DOHH2 (cell line): ENCODE data around the gene MARK3.

ENCODE experiments used
- H3F3A ChIP-seq: fragments of 200-600 bp; sonication (generic), shearing (Covaris generic); 2 replicates; pipeline ENCODE4 v1.6.0; 2016; ENCODE audit warnings: antibody characterized with exemption, mild to moderate bottlenecking; ENCODE audit not compliant: control insufficient read depth, insufficient read depth
- H3K27ac ChIP-seq: fragments of 200-600 bp; sonication (generic); 2 replicates; pipeline ENCODE4 v1.5.1; 2014; ENCODE audit warnings: low read depth, mild to moderate bottlenecking, low read length, moderate library complexity
- H3K27me3 ChIP-seq: fragments of 200-600 bp; sonication (generic); 2 replicates; pipeline ENCODE4 v1.6.1; 2014; ENCODE audit warnings: mild to moderate bottlenecking, low read length, mixed read lengths; ENCODE audit not compliant: control insufficient read depth
- H3K36me3 ChIP-seq: fragments of 200-600 bp; sonication (generic); 2 replicates; pipeline ENCODE4 v1.6.1; 2014; ENCODE audit warnings: mild to moderate bottlenecking, low read length, moderate library complexity, mixed read lengths; ENCODE audit not compliant: control insufficient read depth
- H3K4me1 ChIP-seq: fragments of 200-600 bp; sonication (generic); 2 replicates; pipeline ENCODE4 v1.6.1; 2014; ENCODE audit warnings: mild to moderate bottlenecking, low read length, mixed read lengths; ENCODE audit not compliant: control insufficient read depth
- H3K4me2 ChIP-seq: fragments of 200-600 bp; sonication (generic); 2 replicates; pipeline ENCODE4 v1.6.0; 2014; ENCODE audit warnings: mild to moderate bottlenecking, low read length, moderate library complexity
- H3K4me3 ChIP-seq: fragments of 200-600 bp; sonication (generic); 2 replicates; pipeline ENCODE4 v1.5.1; 2014; ENCODE audit warnings: mild to moderate bottlenecking, low read length, mixed read lengths
- H3K79me2 ChIP-seq: fragments of 200-600 bp; sonication (generic); 2 replicates; pipeline ENCODE4 v1.6.1; 2014; ENCODE audit warnings: mild to moderate bottlenecking, low read length, mixed read lengths; ENCODE audit not compliant: control insufficient read depth
- H3K9me2 ChIP-seq: fragments of 200-600 bp; sonication (generic); replicated peaks from 2 replicates; pipeline ENCODE4 v1.6.1; 2014; ENCODE audit warnings: mild to moderate bottlenecking, low read length, mixed read lengths; ENCODE audit not compliant: control insufficient read depth
- H3K9me3 ChIP-seq: fragments of 200-600 bp; sonication (generic); 2 replicates; pipeline ENCODE4 v1.6.1; 2014; ENCODE audit warnings: antibody characterized with exemption, low read length, mixed read lengths; ENCODE audit not compliant: control insufficient read depth, insufficient read depth
- H4K20me1 ChIP-seq: fragments of 200-600 bp; sonication (generic); 2 replicates; pipeline ENCODE4 v1.6.0; 2014; ENCODE audit warnings: low read depth, mild to moderate bottlenecking, antibody characterized with exemption, low read length, moderate library complexity; ENCODE audit not compliant: control insufficient read depth, insufficient read depth
- EZH2phosphoT487 ChIP-seq: fragments of 200-600 bp; sonication (generic); IDR thresholded peaks from 2 replicates; pipeline ENCODE4 v1.6.1; 2017; ENCODE audit warnings: borderline replicate concordance, mild to moderate bottlenecking, antibody characterized with exemption, low read length, moderate library complexity, mixed read lengths
- TF ChIP-seq, protein P1 (sequence below): fragments of 200-600 bp; sonication (generic); IDR thresholded peaks from one replicate; pipeline ENCODE4 v1.5.1; 2014; ENCODE audit warnings: antibody characterized with exemption, mild to moderate bottlenecking, low read depth, low read length; ENCODE audit not compliant: poor library complexity, severe bottlenecking

The MARK3 gene

DNA sequence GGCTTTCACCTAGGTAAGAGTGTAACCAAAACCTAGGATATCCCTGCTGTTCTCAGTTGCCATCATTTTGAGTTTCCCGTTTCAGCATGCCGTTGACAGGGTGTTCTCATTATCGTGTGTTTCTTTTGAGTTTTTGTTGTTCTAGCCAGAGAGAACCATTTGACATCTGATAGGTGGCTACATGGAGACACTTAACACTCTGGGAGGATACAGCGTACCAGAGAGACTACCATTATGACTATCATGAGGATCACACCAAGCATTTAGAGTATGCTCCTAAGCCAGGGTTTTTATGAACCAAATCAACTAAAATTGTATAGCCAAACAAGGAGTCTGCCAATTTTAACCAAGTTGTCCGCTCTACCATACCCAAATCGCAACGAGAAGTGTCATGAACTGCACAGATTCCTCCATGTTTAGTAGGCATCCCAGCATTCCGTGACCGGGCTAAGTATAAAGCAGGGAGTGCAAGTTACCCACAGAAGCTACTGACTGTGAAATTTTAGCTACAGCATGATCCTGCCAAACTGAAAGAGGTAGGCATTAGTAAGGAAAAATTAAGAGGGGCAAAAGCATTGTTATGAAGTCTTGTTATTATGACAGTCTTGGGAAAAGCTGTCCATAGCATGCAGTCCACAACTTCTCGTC is 48.8 kb downstream of the MARK3 start:
- Histone ChIP-seq H4K20me1 (0 out of 2 replicates have a peak, but pooled peaks cover 7% of the 10 kb centered on the region), H3K27ac (no peak overlapping the region), H3K4me1 (no peaks in the 10 kb centered on the region), H3K4me3 (no peak overlapping the region), H3K36me3 (peaks cover 12% of the 10 kb centered on the region; the same call in 1 of the 2 replicates), H3F3A (no peaks in the 10 kb centered on the region), H3K4me2 (no peak overlapping the region), H3K27me3 (no peaks in the 10 kb centered on the region), H3K9me3 (no peaks in the 10 kb centered on the region), H3K79me2 (peaks cover 27% of the 10 kb centered on the region), H3K9me2 (no peaks in the 10 kb centered on the region)
- no peak for TF ChIP-seq EZH2phosphoT487
- TF ChIP-seq, protein P1, sequence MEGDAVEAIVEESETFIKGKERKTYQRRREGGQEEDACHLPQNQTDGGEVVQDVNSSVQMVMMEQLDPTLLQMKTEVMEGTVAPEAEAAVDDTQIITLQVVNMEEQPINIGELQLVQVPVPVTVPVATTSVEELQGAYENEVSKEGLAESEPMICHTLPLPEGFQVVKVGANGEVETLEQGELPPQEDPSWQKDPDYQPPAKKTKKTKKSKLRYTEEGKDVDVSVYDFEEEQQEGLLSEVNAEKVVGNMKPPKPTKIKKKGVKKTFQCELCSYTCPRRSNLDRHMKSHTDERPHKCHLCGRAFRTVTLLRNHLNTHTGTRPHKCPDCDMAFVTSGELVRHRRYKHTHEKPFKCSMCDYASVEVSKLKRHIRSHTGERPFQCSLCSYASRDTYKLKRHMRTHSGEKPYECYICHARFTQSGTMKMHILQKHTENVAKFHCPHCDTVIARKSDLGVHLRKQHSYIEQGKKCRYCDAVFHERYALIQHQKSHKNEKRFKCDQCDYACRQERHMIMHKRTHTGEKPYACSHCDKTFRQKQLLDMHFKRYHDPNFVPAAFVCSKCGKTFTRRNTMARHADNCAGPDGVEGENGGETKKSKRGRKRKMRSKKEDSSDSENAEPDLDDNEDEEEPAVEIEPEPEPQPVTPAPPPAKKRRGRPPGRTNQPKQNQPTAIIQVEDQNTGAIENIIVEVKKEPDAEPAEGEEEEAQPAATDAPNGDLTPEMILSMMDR: no peak

DNA sequence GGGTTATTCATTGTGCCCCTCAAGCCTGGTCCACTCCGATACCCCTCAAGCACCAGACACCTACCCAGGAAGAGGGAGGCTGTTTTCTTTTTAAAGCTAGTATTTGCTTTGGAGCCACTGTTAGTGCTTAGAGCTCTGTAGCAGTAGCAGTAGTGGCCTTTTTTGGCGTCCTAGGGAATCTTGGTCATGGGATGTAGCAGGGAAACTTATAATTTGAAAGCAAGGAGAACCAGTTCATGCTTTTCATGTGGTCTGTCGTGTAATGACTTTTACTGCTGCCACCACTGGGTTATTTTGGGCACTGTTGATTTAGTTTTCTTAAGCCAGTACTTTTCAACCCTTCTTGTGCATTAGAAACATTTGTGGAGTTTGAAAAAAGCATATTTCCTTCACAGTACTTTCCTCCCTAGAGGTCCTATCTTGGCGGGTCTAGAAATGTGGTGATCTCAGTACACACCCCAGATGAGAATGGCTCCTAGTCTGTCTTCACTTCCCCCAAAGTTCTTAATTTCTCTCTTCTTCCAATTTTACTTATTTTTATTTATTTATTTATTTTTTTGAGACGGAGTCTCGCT is 49.7 kb downstream of the MARK3 start:
- peaks cover 25% of the 10 kb centered on the region for H3K79me2 ChIP-seq

DNA sequence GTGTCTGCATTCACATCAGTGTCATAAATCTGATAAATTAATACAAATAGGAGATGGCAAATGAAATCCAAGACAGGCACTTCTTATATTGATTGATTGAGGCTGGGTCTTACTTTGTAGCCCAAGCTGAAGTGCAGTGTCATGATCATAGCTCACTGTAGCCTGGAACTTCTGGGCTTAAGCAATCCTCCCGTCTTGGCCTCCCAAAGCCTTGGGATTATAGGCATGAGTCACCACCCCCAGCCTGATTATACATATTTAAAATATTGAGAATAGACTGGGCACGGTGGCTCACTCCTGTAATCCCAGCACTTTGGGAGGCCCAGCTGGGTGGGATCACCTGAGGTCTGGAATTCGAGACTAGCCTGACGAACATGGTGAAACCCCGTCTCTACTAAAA is 51.3 kb downstream of the MARK3 start:
- no peak overlapping the region for H3K4me3 ChIP-seq
- H3K27me3 ChIP-seq: no peaks in the 10 kb centered on the region
- H3K36me3 ChIP-seq: peaks cover 18% of the 10 kb centered on the region; the same call in 1 of the 2 replicates
- no peaks in the 10 kb centered on the region for H3K4me1 ChIP-seq
- no peak overlapping the region for H3K27ac ChIP-seq
- H4K20me1 ChIP-seq: 0 out of 2 replicates have a peak, but pooled peaks cover 7% of the 10 kb centered on the region
- no peak overlapping the region for H3K4me2 ChIP-seq
- peaks cover 19% of the 10 kb centered on the region for H3K79me2 ChIP-seq
- TF ChIP-seq, protein P1: no peak
- no peak for TF ChIP-seq EZH2phosphoT487
- H3K9me3 ChIP-seq: no peaks in the 10 kb centered on the region
- H3K9me2 ChIP-seq: no peaks in the 10 kb centered on the region
- H3F3A ChIP-seq: no peaks in the 10 kb centered on the region

More for the DNA sequence above, 49.7 kb downstream of the MARK3 start:
- Histone ChIP-seq H3K27ac (no peak overlapping the region), H4K20me1 (0 out of 2 replicates have a peak, but pooled peaks cover 7% of the 10 kb centered on the region), H3K9me3 (no peaks in the 10 kb centered on the region), H3K4me1 (no peaks in the 10 kb centered on the region), H3K36me3 (peaks cover 14% of the 10 kb centered on the region; the same call in 1 of the 2 replicates), H3K4me3 (no peak overlapping the region), H3K4me2 (no peak overlapping the region), H3K9me2 (no peaks in the 10 kb centered on the region), H3K27me3 (no peaks in the 10 kb centered on the region), H3F3A (no peaks in the 10 kb centered on the region)
- no peak for TF ChIP-seq EZH2phosphoT487
- TF ChIP-seq, protein P1: no peak
